SK-N-SH (cell line): ENCODE results near the gene ZNF516. TPM values are rescaled to one million over a fixed set of nuclear protein-coding genes. Genes with fewer than 3 reads are reported as not detected.

Source experiments
- CTCF ChIA-PET: fragments of 300-600, 350-600 bp; formaldehyde crosslinking; extraction: SDS; loops from one replicate; lab custom pipeline; 2021; lab: Yijun Ruan, JAX
- POLR2A ChIA-PET: fragments of 350-600 bp; sonication (Branson Sonifier 250); formaldehyde crosslinking; extraction: SDS; loops from one replicate; lab custom pipeline; 2020; ENCODE audit warnings: antibody characterized with exemption, inconsistent platforms; lab: Yijun Ruan, JAX
- DNase-seq: peaks from one replicate; pipeline ENCODE4 v3.0.0; 2012
- H2AFZ ChIP-seq: fragments of 200-600 bp; sonication (generic); 2 replicates; pipeline ENCODE4 v1.8.1; 2016; ENCODE audit warnings: antibody characterized with exemption, mild to moderate bottlenecking, low read depth
- H3F3A ChIP-seq: fragments of 200-600 bp; sonication (generic); replicated peaks from 2 replicates; pipeline ENCODE3; 2016; ENCODE audit warnings: antibody characterized with exemption, mild to moderate bottlenecking; ENCODE audit not compliant: insufficient read depth
- H3K27ac ChIP-seq, 2 experiments: fragments of 200-500 bp in 1 of 2; fragments of 200-600 bp in 1 of 2; sonication (Bioruptor generic) in 1 of 2; sonication (generic), shearing (Covaris generic) in 1 of 2; 2 replicates each; pipeline versions ENCODE4 v1.5.1 to v1.6.1; 2014 to 2016; ENCODE audit warnings: low read depth in 2 of 2, inconsistent platforms in 1 of 2, low read length in 1 of 2, mild to moderate bottlenecking in 1 of 2, mixed read lengths in 1 of 2
- H3K27me3 ChIP-seq: fragments of 200-600 bp; sonication (generic), shearing (Covaris generic); 2 replicates; pipeline ENCODE4 v1.6.1; 2016; ENCODE audit warnings: mixed run types; ENCODE audit not compliant: insufficient read depth
- H3K36me3 ChIP-seq, 2 experiments: fragments of 200-500 bp in 1 of 2; fragments of 200-600 bp in 1 of 2; sonication (Bioruptor generic) in 1 of 2; sonication (generic) in 1 of 2; replicated peaks in 1 of 2; 2 replicates each; pipeline versions ENCODE3 to v1.5.1; 2014 to 2016; ENCODE audit warnings: low read length in 1 of 2, mild to moderate bottlenecking in 1 of 2; ENCODE audit not compliant: insufficient read depth in 2 of 2, control insufficient read depth in 1 of 2
- H3K4me1 ChIP-seq, 2 experiments: fragments of 200-500 bp in 1 of 2; fragments of 200-600 bp in 1 of 2; sonication (Bioruptor generic) in 1 of 2; sonication (generic), shearing (Covaris generic) in 1 of 2; 2 replicates each; pipeline versions ENCODE4 v1.5.1 to v1.6.1; 2014 to 2016; ENCODE audit warnings: low read depth in 1 of 2, low read length in 1 of 2, mixed run types in 1 of 2; ENCODE audit not compliant: insufficient read depth in 2 of 2, control insufficient read depth in 1 of 2
- H3K4me2 ChIP-seq: fragments of 200-600 bp; sonication (generic), shearing (Covaris generic); 2 replicates; pipeline ENCODE4 v1.6.1; 2017; ENCODE audit warnings: mixed run types
- H3K4me3 ChIP-seq, 2 experiments: fragments of 200-500 bp in 1 of 2; fragments of 200-600 bp in 1 of 2; sonication (Bioruptor generic) in 1 of 2; sonication (generic), shearing (Covaris generic) in 1 of 2; 2 replicates each; pipeline versions ENCODE4 v1.5.1 to v1.8.1; 2014 to 2016; ENCODE audit warnings: low read depth in 2 of 2, inconsistent platforms in 1 of 2, low read length in 1 of 2, mild to moderate bottlenecking in 1 of 2, mixed read lengths in 1 of 2, moderate library complexity in 1 of 2
- H3K79me2 ChIP-seq: fragments of 200-600 bp; sonication (generic); 2 replicates; pipeline ENCODE4 v1.8.1; 2017; ENCODE audit warnings: mild to moderate bottlenecking; ENCODE audit not compliant: insufficient read depth
- H3K9ac ChIP-seq: fragments of 200-600 bp; sonication (generic); 2 replicates; pipeline ENCODE4 v1.6.1; 2017; ENCODE audit warnings: mixed run types
- H3K9me2 ChIP-seq: fragments of 200-600 bp; sonication (generic); 2 replicates; pipeline ENCODE4 v1.6.1; 2017; ENCODE audit warnings: mixed run types
- H3K9me3 ChIP-seq: fragments of 200-600 bp; sonication (generic); 2 replicates; pipeline ENCODE4 v1.6.1; 2017; ENCODE audit warnings: mixed run types, mild to moderate bottlenecking, moderate library complexity
- H4K20me1 ChIP-seq: fragments of 200-600 bp; sonication (generic); 2 replicates; pipeline ENCODE4 v1.6.1; 2017; ENCODE audit warnings: mild to moderate bottlenecking, mixed run types; ENCODE audit not compliant: insufficient read depth
- CTCF ChIP-seq: fragments of 200-600 bp; sonication (generic); IDR thresholded peaks from 2 replicates; pipeline ENCODE4 v1.6.1; 2017; ENCODE audit warnings: antibody characterized with exemption, mild to moderate bottlenecking, moderate library complexity
- EP300 ChIP-seq, 2 experiments: IDR thresholded peaks; 2 replicates each; pipeline versions ENCODE4 v1.4.0 to v1.6.1; 2012; ENCODE audit warnings: borderline replicate concordance in 1 of 2, low read depth in 1 of 2, low read length in 1 of 2
- FOSL2 ChIP-seq: IDR thresholded peaks from 2 replicates; pipeline ENCODE4 v1.4.0; 2012; ENCODE audit warnings: low read depth, mild to moderate bottlenecking, moderate library complexity, borderline replicate concordance
- FOXJ3 ChIP-seq: sonication (generic); formaldehyde crosslinking; IDR thresholded peaks from 2 replicates; pipeline ENCODE4 v1.5.1; 2020; ENCODE audit warnings: mild to moderate bottlenecking, missing genetic modification reagents
- GABPA ChIP-seq: IDR thresholded peaks from 2 replicates; pipeline ENCODE4 v1.4.0; 2012; ENCODE audit warnings: low read depth, mild to moderate bottlenecking
- MEF2A ChIP-seq: IDR thresholded peaks from 2 replicates; pipeline ENCODE4 v1.4.0; 2012; ENCODE audit warnings: low read depth, borderline replicate concordance
- PBX3 ChIP-seq: IDR thresholded peaks from 2 replicates; pipeline ENCODE4; 2012
- POLR2AphosphoS5 ChIP-seq: IDR thresholded peaks from 2 replicates; pipeline ENCODE4 v1.6.1; 2012; ENCODE audit warnings: low read depth, low read length
- TAF1 ChIP-seq: IDR thresholded peaks from 2 replicates; pipeline ENCODE4 v1.6.1; 2012; ENCODE audit warnings: low read depth, mild to moderate bottlenecking, low read length, moderate library complexity, borderline replicate concordance
- WGBS: methylation state at CpG from one replicate; pipeline ENCODE4 v1.1.6; 2017; ENCODE audit warnings: low lambda C conversion rate; 5-methylcytosine and 5-hydroxymethylcytosine counted together
- polyA plus RNA-seq, 3 experiments: library from polyadenylated mRNA; depleted of rRNA; stranded (reverse); fragments of >200 nt; gene quantifications; 2 replicates each; pipeline ENCODE4 v1.2.3, GENCODE V29; 2012

The ZNF516 gene
- polyA plus RNA-seq, 1 of the 3 experiments (the other 2 are of a cell fraction) = 4.4 TPM

GRCh38 chr18:76506974-76507764 is 12.1 kb upstream of the ZNF516 start:
- Histone ChIP-seq H3K27ac (no peak overlapping the region), H3F3A (no peaks in the 10 kb centered on the region), H3K9me2 (no peaks in the 10 kb centered on the region), H3K36me3 (no peaks in the 10 kb centered on the region), H3K9ac (no peak overlapping the region), H3K4me3 (no peak overlapping the region), H2AFZ (no peak overlapping the region), H4K20me1 (no peaks in the 10 kb centered on the region), H3K4me2 (no peak overlapping the region), H3K79me2 (no peaks in the 10 kb centered on the region), H3K4me1 (no peaks in the 10 kb centered on the region), H3K9me3 (no peaks in the 10 kb centered on the region), H3K27me3 (peaks cover 8% of the 10 kb centered on the region; the same call in 1 of the 2 replicates)
- TF ChIP-seq EP300 (IDR thresholded peaks at IDR 0.05; ENCODE audit: borderline replicate concordance in 1 of 2, low read depth in 1 of 2, low read length in 1 of 2) (no peak), POLR2AphosphoS5 (no peak), GABPA (no peak), PBX3 (no peak), FOSL2 (no peak), FOXJ3 (CRISPR knock-in tag) (no peak)
- DNase-seq = no peak
- POLR2A ChIA-PET = no interaction called here
- 65% methylated on average over 21 of the region's 21 CpGs for WGBS
- CTCF ChIA-PET = interaction anchor here (0.6 kb wide), 1 partner anchor 9 kb away, joined by 3 read pairs; no protein-coding TSS in a partner anchor

GRCh38 chr18:76506395-76506794 is 11.4 kb upstream of the ZNF516 start:
- no peaks in the 10 kb centered on the region for H3K9me3 ChIP-seq
- H4K20me1 ChIP-seq = no peaks in the 10 kb centered on the region
- H3K36me3 ChIP-seq = no peaks in the 10 kb centered on the region
- TF ChIP-seq CTCF (no peak), MEF2A (no peak), GABPA (no peak), TAF1 (no peak)
- H3K4me3 ChIP-seq = no peak overlapping the region
- WGBS = 62% methylated on average over 8 of the region's 9 CpGs
- H3K79me2 ChIP-seq = no peaks in the 10 kb centered on the region
- no peaks in the 10 kb centered on the region for H3F3A ChIP-seq
- no peak overlapping the region for H2AFZ ChIP-seq
- no peak overlapping the region for H3K27ac ChIP-seq
- POLR2A ChIA-PET = no interaction called here
- peaks cover 8% of the 10 kb centered on the region; the same call in 1 of the 2 replicates for H3K27me3 ChIP-seq
- H3K9ac ChIP-seq = no peak overlapping the region
- DNase-seq = no peak
- no peaks in the 10 kb centered on the region for H3K9me2 ChIP-seq
- no peak overlapping the region for H3K4me2 ChIP-seq
- CTCF ChIA-PET = no interaction called here
- no peaks in the 10 kb centered on the region for H3K4me1 ChIP-seq
